ENCODE measurements around the gene DOLPP1. TPM values are rescaled to one million over a fixed set of nuclear protein-coding genes. Genes with fewer than 3 reads are reported as not detected.

The DOLPP1 gene
- total and polyA plus RNA-seq, 2 of the 13 experiments (the other 11 are each of a cell fraction or from before 2014, with no cell fraction given), result 21.0 to 34.1 TPM

DNA sequence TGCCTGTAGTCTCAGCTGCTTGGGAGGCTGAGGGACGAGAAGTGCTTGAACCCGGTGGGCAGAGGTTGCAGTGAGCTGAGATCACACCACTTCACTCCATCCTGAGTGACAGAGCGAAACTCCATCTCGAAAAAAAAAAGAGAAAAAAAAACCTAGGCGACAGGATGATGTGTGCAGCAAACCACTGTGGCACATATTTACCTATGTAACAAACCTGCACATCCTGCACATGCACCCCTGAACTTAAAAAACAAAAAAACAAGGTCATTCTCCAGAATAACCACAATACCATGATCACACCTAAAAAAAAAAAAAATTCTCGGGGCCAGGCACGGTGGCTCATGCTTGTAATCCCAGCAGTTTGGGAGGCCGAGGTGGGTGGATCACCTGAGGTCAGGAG is 7.5 kb upstream of the DOLPP1 start:
- no peak for TF ChIP-seq ZNF614 (CRISPR knock-in tag; IDR thresholded peaks at IDR 0.05; ENCODE audit: borderline replicate concordance)
- TF ChIP-seq, protein P1, sequence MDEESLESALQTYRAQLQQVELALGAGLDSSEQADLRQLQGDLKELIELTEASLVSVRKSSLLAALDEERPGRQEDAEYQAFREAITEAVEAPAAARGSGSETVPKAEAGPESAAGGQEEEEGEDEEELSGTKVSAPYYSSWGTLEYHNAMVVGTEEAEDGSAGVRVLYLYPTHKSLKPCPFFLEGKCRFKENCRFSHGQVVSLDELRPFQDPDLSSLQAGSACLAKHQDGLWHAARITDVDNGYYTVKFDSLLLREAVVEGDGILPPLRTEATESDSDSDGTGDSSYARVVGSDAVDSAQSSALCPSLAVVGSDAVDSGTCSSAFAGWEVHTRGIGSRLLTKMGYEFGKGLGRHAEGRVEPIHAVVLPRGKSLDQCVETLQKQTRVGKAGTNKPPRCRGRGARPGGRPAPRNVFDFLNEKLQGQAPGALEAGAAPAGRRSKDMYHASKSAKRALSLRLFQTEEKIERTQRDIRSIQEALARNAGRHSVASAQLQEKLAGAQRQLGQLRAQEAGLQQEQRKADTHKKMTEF (CRISPR knock-in tag; IDR thresholded peaks at IDR 0.05), result no peak
- no peak for TF ChIP-seq ELF1 (CRISPR knock-in tag; IDR thresholded peaks at IDR 0.05)
- TF ChIP-seq FOXO1 (CRISPR knock-in tag; IDR thresholded peaks at IDR 0.05), result no peak
- TF ChIP-seq, protein P2, sequence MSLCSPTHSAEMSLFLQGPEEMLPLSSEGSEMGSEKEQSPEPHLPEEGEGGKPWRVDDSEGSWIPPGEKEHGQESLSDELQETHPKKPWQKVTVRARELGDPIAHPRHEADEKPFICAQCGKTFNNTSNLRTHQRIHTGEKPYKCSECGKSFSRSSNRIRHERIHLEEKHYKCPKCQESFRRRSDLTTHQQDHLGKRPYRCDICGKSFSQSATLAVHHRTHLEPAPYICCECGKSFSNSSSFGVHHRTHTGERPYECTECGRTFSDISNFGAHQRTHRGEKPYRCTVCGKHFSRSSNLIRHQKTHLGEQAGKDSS (CRISPR knock-in tag; IDR thresholded peaks at IDR 0.05; ENCODE audit: borderline replicate concordance, low read depth), result no peak
- TF ChIP-seq PHF21A (CRISPR knock-in tag; IDR thresholded peaks at IDR 0.05), result no peak
- TF ChIP-seq SETDB1 (CRISPR knock-in tag; IDR thresholded peaks at IDR 0.05; ENCODE audit: borderline replicate concordance), result no peak
- TF ChIP-seq, protein P3, sequence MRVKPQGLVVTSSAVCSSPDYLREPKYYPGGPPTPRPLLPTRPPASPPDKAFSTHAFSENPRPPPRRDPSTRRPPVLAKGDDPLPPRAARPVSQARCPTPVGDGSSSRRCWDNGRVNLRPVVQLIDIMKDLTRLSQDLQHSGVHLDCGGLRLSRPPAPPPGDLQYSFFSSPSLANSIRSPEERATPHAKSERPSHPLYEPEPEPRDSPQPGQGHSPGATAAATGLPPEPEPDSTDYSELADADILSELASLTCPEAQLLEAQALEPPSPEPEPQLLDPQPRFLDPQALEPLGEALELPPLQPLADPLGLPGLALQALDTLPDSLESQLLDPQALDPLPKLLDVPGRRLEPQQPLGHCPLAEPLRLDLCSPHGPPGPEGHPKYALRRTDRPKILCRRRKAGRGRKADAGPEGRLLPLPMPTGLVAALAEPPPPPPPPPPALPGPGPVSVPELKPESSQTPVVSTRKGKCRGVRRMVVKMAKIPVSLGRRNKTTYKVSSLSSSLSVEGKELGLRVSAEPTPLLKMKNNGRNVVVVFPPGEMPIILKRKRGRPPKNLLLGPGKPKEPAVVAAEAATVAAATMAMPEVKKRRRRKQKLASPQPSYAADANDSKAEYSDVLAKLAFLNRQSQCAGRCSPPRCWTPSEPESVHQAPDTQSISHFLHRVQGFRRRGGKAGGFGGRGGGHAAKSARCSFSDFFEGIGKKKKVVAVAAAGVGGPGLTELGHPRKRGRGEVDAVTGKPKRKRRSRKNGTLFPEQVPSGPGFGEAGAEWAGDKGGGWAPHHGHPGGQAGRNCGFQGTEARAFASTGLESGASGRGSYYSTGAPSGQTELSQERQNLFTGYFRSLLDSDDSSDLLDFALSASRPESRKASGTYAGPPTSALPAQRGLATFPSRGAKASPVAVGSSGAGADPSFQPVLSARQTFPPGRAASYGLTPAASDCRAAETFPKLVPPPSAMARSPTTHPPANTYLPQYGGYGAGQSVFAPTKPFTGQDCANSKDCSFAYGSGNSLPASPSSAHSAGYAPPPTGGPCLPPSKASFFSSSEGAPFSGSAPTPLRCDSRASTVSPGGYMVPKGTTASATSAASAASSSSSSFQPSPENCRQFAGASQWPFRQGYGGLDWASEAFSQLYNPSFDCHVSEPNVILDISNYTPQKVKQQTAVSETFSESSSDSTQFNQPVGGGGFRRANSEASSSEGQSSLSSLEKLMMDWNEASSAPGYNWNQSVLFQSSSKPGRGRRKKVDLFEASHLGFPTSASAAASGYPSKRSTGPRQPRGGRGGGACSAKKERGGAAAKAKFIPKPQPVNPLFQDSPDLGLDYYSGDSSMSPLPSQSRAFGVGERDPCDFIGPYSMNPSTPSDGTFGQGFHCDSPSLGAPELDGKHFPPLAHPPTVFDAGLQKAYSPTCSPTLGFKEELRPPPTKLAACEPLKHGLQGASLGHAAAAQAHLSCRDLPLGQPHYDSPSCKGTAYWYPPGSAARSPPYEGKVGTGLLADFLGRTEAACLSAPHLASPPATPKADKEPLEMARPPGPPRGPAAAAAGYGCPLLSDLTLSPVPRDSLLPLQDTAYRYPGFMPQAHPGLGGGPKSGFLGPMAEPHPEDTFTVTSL (CRISPR knock-in tag; IDR thresholded peaks at IDR 0.05; ENCODE audit: borderline replicate concordance), result no peak
- TF ChIP-seq, protein P4, sequence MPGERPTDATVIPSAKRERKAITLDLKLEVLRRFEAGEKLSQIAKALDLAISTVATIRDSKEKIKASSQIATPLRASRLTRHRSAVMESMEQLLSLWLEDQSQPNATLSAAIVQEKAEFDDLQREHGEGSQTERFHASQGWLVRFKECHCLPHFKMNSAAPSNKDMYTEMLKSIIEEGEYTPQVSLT (CRISPR knock-in tag; IDR thresholded peaks at IDR 0.05; ENCODE audit: borderline replicate concordance, low read depth), result no peak
- TF ChIP-seq ZMYM4 (CRISPR knock-in tag; IDR thresholded peaks at IDR 0.05), result no peak
- TF ChIP-seq RCOR2 (CRISPR knock-in tag; IDR thresholded peaks at IDR 0.05), result no peak
- DNase-seq (ENCODE audit: low spot score) (no peak), ATAC-seq (no peak), FAIRE-seq (no peak)
- ChIA-PET POLR2A (interaction anchor here (1.1 to 1.3 kb wide), 2 partner anchors 8 to 37 kb away, joined by 3 read pairs; partner anchors contain the start of gene MIGA2), CTCF (ENCODE audit: low intra/inter-chr PET ratio, low total read pairs) (no interaction called here)
- no peak overlapping the region for H3K4me2 ChIP-seq (ENCODE audit: low read depth, low read length)
- intact Hi-C loops (cut with micrococcal nuclease; ENCODE audit: unreplicated experiment), result no loop called here
- no peaks in the 10 kb centered on the region for H3K27me3 ChIP-seq (ENCODE audit: control insufficient read depth in 1 of 2, insufficient read depth in 2 of 2, low read length in 2 of 2)
- in situ Hi-C loops (cut with HindIII; ENCODE audit: extremely low pct_ligation_motif_present, low pct_unique_long_range_greater_than_20kb), result no loop called here
- no peaks in the 10 kb centered on the region for H3K79me2 ChIP-seq (ENCODE audit: insufficient read depth, low read length)
- peaks cover 2 to 3% of the 10 kb centered on the region in 2 experiments; a peak in 3 of 5 replicates for H3K36me3 ChIP-seq (replicated peaks in 1 of 2; ENCODE audit: control insufficient read depth in 1 of 2, insufficient read depth in 2 of 2, low read length in 2 of 2)
- no peak overlapping the region for H3K4me3 ChIP-seq (replicated peaks in 1 of 3; ENCODE audit: insufficient read depth in 1 of 3, low read depth in 2 of 3, low read length in 3 of 3)
- WGBS (ENCODE audit: low lambda C conversion rate), result 91% methylated on average over 8 of the region's 8 CpGs
- no peak overlapping the region for H2AFZ ChIP-seq (ENCODE audit: low read length)
- H4K20me1 ChIP-seq (ENCODE audit: insufficient read depth, low read length), result no peaks in the 10 kb centered on the region
- H3K27ac ChIP-seq (ENCODE audit: extremely low read length, insufficient read depth, low read length), result no peak overlapping the region
- H3K9me3 ChIP-seq (ENCODE audit: low read length), result no peaks in the 10 kb centered on the region
- BruUV-seq (replicated peaks), result no TSS peak
- H3K9ac ChIP-seq (ENCODE audit: insufficient read depth, low read depth, low read length), result no peak overlapping the region
- H3K4me1 ChIP-seq (ENCODE audit: insufficient read depth, low read length), result peaks cover 40% of the 10 kb centered on the region

Data from HepG2 (cell line).